NOMO-1 (cell line): ENCODE results near the gene MANBA.
A peak's percentile ranks its signal among the peaks of the same experiment; 100 is the strongest.
"Not testable (repeated sequence)": the region's sequence is repeated elsewhere in the genome, so short reads cannot be mapped to it uniquely, and the experiment has no call there.

Source experiments
- DNase-seq, 2 experiments: peaks; one replicate each; lab custom pipeline; 2025; ENCODE audit not compliant: unreplicated experiment in 2 of 2; lab: John Stamatoyannopoulos, UW

MANBA gene

GRCh38 chr4:102764901-102765300 is 4.1 kb upstream of the MANBA start:
- DNase-seq, result no peak

DNA sequence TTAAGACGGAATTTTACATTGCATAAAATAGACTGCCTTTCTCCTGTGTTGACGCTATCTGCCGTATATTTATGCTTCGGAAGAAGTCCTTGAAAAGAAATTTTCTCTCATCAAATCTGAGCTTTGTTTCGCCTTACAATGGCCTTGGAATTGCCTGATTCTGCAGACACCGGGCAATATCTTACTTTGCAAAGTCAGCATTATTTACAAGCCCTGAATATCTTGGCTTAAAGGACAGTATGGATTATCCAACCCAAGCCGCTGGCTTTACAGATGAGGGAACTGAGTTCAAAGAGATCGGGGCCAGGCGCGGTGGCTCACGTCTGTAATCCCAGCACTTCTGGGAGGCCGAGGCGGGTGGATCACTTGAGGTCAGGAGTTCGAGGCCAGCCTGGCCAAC is 1.1 kb upstream of the MANBA start:
- no peak for DNase-seq

DNA sequence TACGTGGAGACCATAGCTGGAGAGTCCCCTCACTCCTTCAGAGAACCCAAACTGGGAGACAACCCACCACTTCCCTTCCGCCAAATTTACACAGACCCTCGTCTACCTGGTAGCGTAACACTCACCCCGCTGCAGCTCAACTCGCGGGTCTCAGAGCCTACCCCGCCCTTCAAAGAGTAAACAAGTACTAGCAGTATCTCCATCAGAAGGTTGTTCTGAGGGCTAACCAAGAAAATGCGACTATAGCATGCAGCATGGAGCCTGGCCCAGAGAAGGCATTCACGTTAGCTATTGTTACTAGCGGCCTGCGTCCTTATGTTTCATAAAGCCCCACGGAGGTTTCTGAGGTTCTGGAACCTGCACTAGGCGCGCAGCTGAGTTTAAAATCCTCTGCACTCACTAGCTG is 531 bp upstream of the MANBA start:
- DNase-seq, result peak in 1 of 2 experiments; percentile 32

- peak; percentile 91 to 98 for DNase-seq
These were observed 730 bp downstream of the MANBA start for GRCh38 chr4:102759831-102760644.

DNA sequence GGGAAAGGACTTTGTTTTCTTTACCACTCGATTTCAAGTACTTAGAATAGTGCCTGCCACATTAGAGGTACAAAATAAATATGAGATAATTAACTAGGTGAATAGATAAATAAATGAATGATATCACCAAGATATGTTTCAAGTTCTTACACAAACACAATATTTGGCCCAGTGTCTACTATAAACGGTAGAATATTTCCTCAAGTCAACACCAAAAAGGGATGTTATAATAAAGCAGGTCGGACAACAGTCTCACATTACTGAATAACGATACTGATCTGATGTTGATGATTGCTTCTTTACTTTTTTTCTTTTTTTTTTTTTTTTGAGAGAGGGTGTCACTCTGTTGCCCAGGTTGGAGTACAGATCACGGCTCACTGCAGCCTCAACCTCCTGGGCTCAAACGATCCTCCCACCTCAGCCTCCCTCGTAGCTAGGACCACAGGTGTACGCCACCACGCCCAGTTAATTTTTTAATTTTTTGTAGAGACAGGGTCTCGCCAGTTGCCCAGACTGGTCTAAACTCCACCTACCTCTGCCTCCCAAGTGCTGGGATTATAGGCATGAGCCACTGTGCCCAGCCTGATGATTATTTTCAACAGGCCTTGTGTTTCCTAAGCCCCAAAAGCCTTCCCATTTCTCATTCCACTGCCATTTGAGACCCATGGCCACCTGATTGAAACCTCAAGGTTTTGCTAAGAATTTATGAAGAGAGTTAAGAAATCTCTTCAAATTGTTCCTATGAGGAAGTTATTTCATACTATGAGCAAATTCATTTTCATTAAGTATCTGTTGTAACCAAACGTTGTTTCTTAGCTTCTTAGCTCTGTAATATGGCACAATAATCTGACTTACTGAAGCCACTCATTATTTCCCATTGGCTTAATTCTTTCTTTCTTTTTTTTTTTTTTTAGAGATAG is 2.3 kb downstream of the MANBA start:
- DNase-seq, result peak; percentile 17 to 81

DNA sequence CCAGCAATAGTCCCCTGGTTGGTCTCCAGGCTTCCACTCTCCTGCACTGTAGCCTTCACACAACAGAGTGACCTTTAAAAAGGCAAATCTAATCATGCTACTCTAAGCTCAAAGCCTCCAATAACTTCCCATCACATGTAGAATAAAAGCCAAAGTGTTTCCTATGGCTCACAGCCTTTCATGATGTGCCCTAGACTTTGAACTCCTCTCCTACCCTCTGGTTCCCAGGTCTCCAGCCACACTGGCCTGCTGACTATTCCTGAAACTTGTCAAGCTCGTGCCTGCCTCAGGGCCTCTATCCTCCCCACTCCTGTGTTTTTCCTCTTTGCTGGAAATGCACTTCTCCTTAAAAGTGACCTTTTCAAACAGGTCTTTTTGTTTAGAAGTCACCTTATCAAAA is 3.1 kb downstream of the MANBA start:
- no peak for DNase-seq

DNA sequence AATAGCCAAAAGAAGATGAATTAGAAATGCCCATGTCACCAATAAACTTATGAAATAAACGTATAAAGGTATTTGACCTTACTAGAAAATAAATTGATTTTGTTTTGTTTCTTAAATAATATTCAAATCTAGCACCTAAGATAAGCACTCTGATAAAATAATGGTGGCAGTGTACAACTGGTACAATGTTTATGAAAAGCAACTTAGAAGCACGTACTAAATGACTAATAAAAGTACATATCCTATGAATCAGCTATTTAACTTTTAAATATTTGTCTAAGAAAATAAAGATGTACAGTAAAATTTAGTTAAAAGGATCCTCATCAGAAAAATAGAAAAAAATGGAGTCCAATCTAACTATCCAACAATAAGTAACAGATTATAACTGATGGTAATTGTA is 6.7 kb downstream of the MANBA start:
- no peak for DNase-seq

GRCh38 chr4:102751941-102752340 is 8.8 kb downstream of the MANBA start:
- no peak for DNase-seq

DNA sequence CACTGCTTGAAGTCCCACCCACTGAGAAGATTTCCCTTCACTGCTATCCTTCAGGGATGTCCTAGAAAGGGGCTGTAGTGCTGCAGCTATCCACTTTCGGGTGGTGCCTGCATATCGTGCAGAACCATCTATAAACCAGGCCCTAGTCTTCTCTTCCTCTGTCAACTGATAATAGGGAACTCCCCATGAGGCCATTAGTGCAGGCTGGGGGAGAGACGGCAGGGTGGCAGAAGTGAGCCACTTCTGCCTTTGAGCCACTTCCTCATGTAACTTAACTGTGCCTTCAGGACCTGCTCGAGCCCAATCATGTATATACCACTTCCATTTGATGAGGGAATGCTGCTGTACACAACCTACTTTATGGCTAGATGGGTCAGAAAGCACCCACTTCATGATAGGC is 17.4 kb downstream of the MANBA start:
- peak; percentile 79 for DNase-seq

GRCh38 chr4:102738802-102739201 is 22.0 kb downstream of the MANBA start:
- DNase-seq, result not testable (repeated sequence)

- no peak for DNase-seq
These were observed 23.9 kb downstream of the MANBA start for GRCh38 chr4:102736636-102737549.

DNA sequence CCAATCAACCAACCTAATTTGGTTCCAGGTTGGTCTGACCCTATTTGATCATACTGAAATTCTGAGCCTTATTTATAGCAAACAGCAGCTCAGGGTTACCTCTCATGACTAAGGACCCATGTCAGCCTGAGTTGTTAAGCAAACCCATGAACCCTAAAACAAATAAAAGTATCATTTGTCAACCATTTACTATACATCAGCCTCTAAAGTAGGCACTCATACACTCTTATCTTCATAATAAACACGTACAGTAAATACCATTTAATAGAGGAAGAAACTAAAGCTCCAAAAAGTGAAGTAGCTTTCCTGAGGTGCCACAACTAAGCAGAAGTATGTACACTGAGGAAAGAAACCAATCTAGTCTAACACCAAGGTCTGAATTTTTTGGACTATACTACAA is 25.2 kb downstream of the MANBA start:
- DNase-seq, result no peak

DNA sequence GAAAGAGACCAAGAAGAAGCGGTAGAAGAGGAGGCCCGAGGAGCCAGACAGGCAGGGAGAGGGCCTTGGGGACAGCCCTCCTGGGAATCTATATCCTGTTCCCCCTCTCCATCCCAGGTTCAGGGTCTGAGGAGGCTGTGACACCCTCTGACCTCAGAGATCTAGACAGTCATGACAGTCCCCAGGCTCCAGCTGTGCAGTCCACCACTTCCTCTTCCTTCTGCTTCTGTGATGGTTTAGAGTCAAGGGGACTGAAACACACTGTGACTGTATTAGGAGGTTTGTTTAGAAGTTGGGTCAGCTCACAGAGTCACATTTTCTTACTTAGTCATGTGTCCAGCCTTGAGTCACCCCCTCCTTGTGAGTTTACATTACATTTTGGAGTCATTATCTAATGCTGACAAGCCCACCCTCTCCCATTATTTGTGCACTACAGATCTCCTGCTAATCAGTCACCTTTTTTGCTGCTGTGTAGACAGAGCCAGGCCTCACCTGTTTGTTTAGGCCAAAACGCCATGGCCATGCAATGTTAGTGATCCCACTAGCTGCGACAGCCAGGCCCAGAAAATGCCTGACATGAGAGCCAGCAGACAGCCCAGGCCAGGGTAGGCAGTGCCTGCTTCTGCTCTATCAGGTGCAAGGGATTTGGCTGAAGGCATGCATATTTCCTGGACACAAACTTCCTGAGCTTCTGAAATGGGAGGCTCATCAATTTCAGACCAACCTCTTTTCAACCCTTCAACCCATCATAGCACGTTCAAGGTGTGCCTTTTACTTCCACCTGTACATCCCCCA is 26.0 kb downstream of the MANBA start:
- DNase-seq, result peak in 1 of 2 experiments; percentile 28

DNA sequence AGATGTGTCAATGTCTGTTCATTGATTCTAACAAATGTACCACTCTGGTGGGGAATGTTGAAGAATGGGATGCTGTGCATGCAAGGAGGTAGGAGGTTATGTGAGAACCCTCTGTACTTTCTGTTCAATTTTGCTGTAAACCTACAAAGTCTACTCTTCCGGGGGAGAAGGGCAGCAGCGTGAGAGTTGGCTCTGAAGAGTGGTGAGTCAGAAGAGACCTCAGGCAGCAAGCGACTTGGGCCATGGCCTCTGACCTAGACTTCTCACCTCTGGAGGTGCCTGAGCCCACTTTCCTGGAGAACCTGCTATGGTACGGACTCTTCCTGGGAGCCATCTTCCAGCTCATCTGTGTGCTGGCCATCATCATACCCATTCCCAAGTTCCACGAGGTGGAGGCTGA is 26.7 kb downstream of the MANBA start:
- DNase-seq, result no peak

GRCh38 chr4:102733084-102733483 is 27.7 kb downstream of the MANBA start:
- DNase-seq, result no peak

DNA sequence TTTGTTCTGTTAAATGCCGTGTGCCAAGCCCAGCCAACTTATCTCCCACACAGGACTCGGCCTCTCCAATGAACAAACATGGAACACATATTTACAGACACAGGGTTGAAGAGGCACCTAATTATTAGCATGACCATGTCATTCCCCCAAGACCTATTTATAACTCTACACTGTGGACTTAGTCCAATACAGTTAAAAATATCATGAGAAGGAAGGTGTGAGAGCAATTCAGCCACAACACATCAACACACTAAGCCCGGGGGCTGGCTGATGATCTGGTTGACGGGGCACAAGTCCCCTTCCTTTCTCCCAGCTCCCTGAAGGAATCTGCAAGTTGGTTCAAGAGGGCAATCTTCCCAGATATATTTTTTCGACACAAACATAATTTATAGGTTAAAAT is 28.1 kb downstream of the MANBA start:
- DNase-seq, result no peak

DNA sequence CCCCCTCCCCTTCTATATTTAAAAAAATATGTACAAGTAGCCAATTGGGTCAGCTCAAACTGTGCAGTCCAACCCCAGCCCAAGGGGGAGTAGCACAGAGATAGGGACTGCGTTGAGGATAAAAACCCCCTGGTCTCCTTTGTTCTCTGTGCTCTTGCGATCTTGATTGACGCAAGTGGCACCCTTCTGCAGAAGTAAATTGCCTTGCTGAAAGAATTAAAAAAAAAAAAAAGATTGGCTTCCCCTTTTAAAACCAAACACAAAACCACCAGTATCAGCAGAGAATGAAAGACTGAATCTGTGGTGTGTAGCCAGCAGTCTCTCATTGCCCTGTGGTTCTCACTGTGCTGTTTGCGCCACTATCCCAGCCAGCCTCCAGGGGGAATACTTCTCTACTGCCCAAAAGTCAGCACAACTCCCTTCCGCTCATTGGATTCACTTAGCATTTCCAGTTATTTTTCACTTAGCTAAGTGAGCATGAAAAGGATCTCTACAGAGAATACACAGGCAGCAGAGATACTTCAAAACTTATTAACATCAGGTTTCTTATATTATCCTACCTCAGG is 29.7 kb downstream of the MANBA start:
- no peak for DNase-seq

DNA sequence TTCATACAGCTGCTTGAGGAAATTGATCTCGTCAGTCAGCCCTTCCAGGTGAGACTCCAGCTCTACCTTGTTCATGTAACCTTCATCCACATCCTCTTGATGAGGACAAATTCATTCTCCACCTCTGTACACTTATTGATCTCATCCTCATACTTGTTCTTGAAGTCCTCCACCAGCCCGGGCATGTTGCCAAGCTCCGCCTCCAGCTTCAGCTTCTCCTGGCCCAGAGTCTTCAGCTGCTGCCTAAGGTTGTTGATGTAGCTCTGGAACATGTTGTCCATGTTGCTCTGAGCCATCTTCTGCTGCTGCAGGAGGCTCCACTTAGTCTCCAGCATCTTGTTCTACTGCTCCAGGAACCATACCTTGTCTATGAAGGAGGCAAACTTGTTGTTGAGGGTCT is 31.3 kb downstream of the MANBA start:
- not testable (repeated sequence) for DNase-seq

- not testable (repeated sequence) for DNase-seq
These were observed 33.8 kb downstream of the MANBA start for GRCh38 chr4:102726919-102727318.

GRCh38 chr4:102726068-102726467 is 34.7 kb downstream of the MANBA start:
- no peak for DNase-seq
